Ishikawa (cell line): ENCODE measurements around the gene NACA.

ENCODE experiments used
- CEBPB ChIP-seq: IDR thresholded peaks from 2 replicates; pipeline ENCODE4 v1.6.1; 2012
- CREB1 ChIP-seq: IDR thresholded peaks from 2 replicates; pipeline ENCODE4 v1.6.1; 2012; ENCODE audit warnings: low read depth
- EGR1 ChIP-seq: IDR thresholded peaks from 2 replicates; pipeline ENCODE4 v1.6.1; 2012
- EP300 ChIP-seq: IDR thresholded peaks from 2 replicates; pipeline ENCODE4 v1.6.1; 2012; ENCODE audit warnings: borderline replicate concordance
- FOXM1 ChIP-seq: IDR thresholded peaks from 2 replicates; pipeline ENCODE4 v1.6.1; 2012; ENCODE audit warnings: low read depth, borderline replicate concordance
- MAX ChIP-seq: IDR thresholded peaks from 2 replicates; pipeline ENCODE4 v1.6.1; 2012
- NFIC ChIP-seq: IDR thresholded peaks from 2 replicates; pipeline ENCODE4 v1.6.1; 2012
- RAD21 ChIP-seq: IDR thresholded peaks from 2 replicates; pipeline ENCODE4 v1.6.1; 2012; ENCODE audit warnings: low read depth
- REST ChIP-seq: IDR thresholded peaks from 2 replicates; pipeline ENCODE4 v1.6.1; 2012; ENCODE audit warnings: low read depth, mild to moderate bottlenecking
- TAF1 ChIP-seq: IDR thresholded peaks from 2 replicates; pipeline ENCODE4 v1.6.1; 2012; ENCODE audit warnings: low read depth, mild to moderate bottlenecking
- TCF12 ChIP-seq: IDR thresholded peaks from 2 replicates; pipeline ENCODE4 v1.6.1; 2012; ENCODE audit warnings: low read depth
- TEAD4 ChIP-seq: IDR thresholded peaks from 2 replicates; pipeline ENCODE4 v1.6.1; 2012
- USF1 ChIP-seq: IDR thresholded peaks from 2 replicates; pipeline ENCODE4 v1.6.1; 2012
- YY1 ChIP-seq: IDR thresholded peaks from 2 replicates; pipeline ENCODE4 v1.6.1; 2012; ENCODE audit warnings: low read depth
- ZBTB7A ChIP-seq: IDR thresholded peaks from 2 replicates; pipeline ENCODE4 v1.6.1; 2012; ENCODE audit warnings: low read depth

NACA gene

GRCh38 chr12:56716933-56717880, 7.9 kb downstream of the NACA start:
- TF ChIP-seq TCF12 (no peak), ZBTB7A (0 out of 2 replicates have a peak, but pooled peaks have one; percentile 31), EP300 (no peak), CEBPB (no peak)

GRCh38 chr12:56716458-56716857, 8.6 kb downstream of the NACA start:
- TF ChIP-seq USF1: no peak
- TF ChIP-seq FOXM1: no peak
- TF ChIP-seq TAF1: no peak
- TF ChIP-seq EP300: no peak
- TF ChIP-seq RAD21: no peak
- TF ChIP-seq YY1: no peak
- TF ChIP-seq CREB1: no peak
- no peak for TF ChIP-seq TCF12
- TF ChIP-seq REST: no peak
- no peak for TF ChIP-seq EGR1
- no peak for TF ChIP-seq NFIC
- no peak for TF ChIP-seq CEBPB
- TF ChIP-seq ZBTB7A: no peak
- no peak for TF ChIP-seq MAX
- TF ChIP-seq TEAD4: no peak

- TF ChIP-seq YY1: no peak
- no peak for TF ChIP-seq MAX
- TF ChIP-seq FOXM1: no peak
- TF ChIP-seq RAD21: no peak
- no peak for TF ChIP-seq NFIC
- no peak for TF ChIP-seq TEAD4
- no peak for TF ChIP-seq EP300
- TF ChIP-seq USF1: no peak
- no peak for TF ChIP-seq EGR1
- no peak for TF ChIP-seq CREB1
- no peak for TF ChIP-seq ZBTB7A
These were observed 9.3 kb downstream of the NACA start for GRCh38 chr12:56715798-56716197.

- no peak for TF ChIP-seq TAF1
These were observed 10.6 kb downstream of the NACA start for GRCh38 chr12:56714431-56714929.

- TF ChIP-seq ZBTB7A: no peak
- no peak for TF ChIP-seq EGR1
- TF ChIP-seq TEAD4: no peak
- no peak for TF ChIP-seq RAD21
These were observed 11.8 kb downstream of the NACA start for GRCh38 chr12:56713345-56713744.

- TF ChIP-seq CREB1 (no peak), EGR1 (no peak), RAD21 (no peak), YY1 (no peak), TEAD4 (no peak), TAF1 (no peak), USF1 (no peak), MAX (no peak), CEBPB (no peak), REST (no peak), TCF12 (no peak), NFIC (no peak), EP300 (no peak), ZBTB7A (no peak), FOXM1 (no peak)
These were observed 15.2 kb downstream of the NACA start for GRCh38 chr12:56709759-56710376.
